H1 (cell line): ENCODE data around the gene FRS2. TPM values are rescaled to one million over a fixed set of nuclear protein-coding genes. Genes with fewer than 3 reads are reported as not detected.

Experiments
- CTCF ChIA-PET: fragments of 300-600 bp; sonication (Branson Sonifier 250); formaldehyde crosslinking; loops from one replicate; lab custom pipeline; 2021; ENCODE audit not compliant: partially characterized antibody; lab: Charles Lee
- POLR2A ChIA-PET: fragments of 300-600 bp; sonication (Branson Sonifier 250); formaldehyde crosslinking; loops from one replicate; lab custom pipeline; 2021; ENCODE audit warnings: inconsistent platforms; ENCODE audit not compliant: partially characterized antibody; lab: Charles Lee
- DNase-seq, 2 experiments: peaks; one replicate each; pipeline versions ENCODE4 v3.0.0 to v3.0.0-alpha.2; 2010 to 2022; ENCODE audit warnings: low spot score in 2 of 2, low read depth in 1 of 2, mixed read lengths in 1 of 2
- FAIRE-seq: peaks from 2 replicates; lab custom pipeline; 2011; peaks lifted over from hg19 to GRCh38; lab: Jason Lieb, UNC
- H2AFZ ChIP-seq: 2 replicates; pipeline ENCODE4 v1.8.1; 2012; ENCODE audit warnings: low read length, inconsistent platforms
- H2AK5ac ChIP-seq: 2 replicates; pipeline ENCODE4 v1.6.1; 2013; ENCODE audit warnings: low read depth, low read length
- H2BK120ac ChIP-seq: replicated peaks from 2 replicates; pipeline ENCODE3; 2013; ENCODE audit warnings: low read depth, low read length, inconsistent platforms
- H2BK12ac ChIP-seq: 2 replicates; pipeline ENCODE4 v1.6.1; 2013; ENCODE audit warnings: low read depth, low read length
- H2BK15ac ChIP-seq: 2 replicates; pipeline ENCODE4 v1.6.1; 2013; ENCODE audit warnings: low read length
- H2BK20ac ChIP-seq: 2 replicates; pipeline ENCODE4 v1.6.1; 2013; ENCODE audit warnings: low read length
- H2BK5ac ChIP-seq: 2 replicates; pipeline ENCODE4 v1.6.1; 2013; ENCODE audit warnings: low read depth, low read length
- H3K14ac ChIP-seq: 2 replicates; pipeline ENCODE4 v1.6.1; 2013; ENCODE audit warnings: inconsistent platforms; ENCODE audit not compliant: insufficient read length
- H3K18ac ChIP-seq: 2 replicates; pipeline ENCODE4 v1.6.1; 2013; ENCODE audit warnings: low read length; ENCODE audit errors: extremely low read depth
- H3K23ac ChIP-seq: 2 replicates; pipeline ENCODE4 v1.6.1; 2013; ENCODE audit warnings: inconsistent platforms; ENCODE audit not compliant: insufficient read length
- H3K23me2 ChIP-seq: 2 replicates; pipeline ENCODE4 v1.6.1; 2013; ENCODE audit warnings: low read depth, low read length
- H3K27ac ChIP-seq: 2 replicates; pipeline ENCODE4 v1.6.1; 2011; ENCODE audit warnings: low read depth, low read length, inconsistent platforms
- H3K27me3 ChIP-seq, 4 experiments: replicated peaks in 1 of 4; 1 replicate in 1 of 4; 2 replicates in 3 of 4; pipeline versions ENCODE4 v1.6.1 to v1.8.1; 2011 to 2013; ENCODE audit warnings: low read length in 3 of 4, mild to moderate bottlenecking in 3 of 4, inconsistent platforms in 2 of 4, mixed read lengths in 2 of 4, moderate library complexity in 1 of 4; ENCODE audit not compliant: control insufficient read depth in 3 of 4, insufficient read depth in 3 of 4; ENCODE audit errors: extremely low read depth in 1 of 4
- H3K36me3 ChIP-seq, 4 experiments: 2 replicates each; pipeline versions ENCODE4 v1.6.1 to v1.8.1; 2011 to 2013; ENCODE audit warnings: mild to moderate bottlenecking in 4 of 4, low read length in 3 of 4, moderate library complexity in 2 of 4, control low read depth in 1 of 4, inconsistent platforms in 1 of 4; ENCODE audit not compliant: insufficient read depth in 4 of 4, control insufficient read depth in 2 of 4
- H3K4ac ChIP-seq: replicated peaks from 2 replicates; pipeline ENCODE3; 2013; ENCODE audit warnings: low read length, low read depth, mixed read lengths, inconsistent platforms; ENCODE audit not compliant: insufficient read length
- H3K4me1 ChIP-seq, 4 experiments: replicated peaks in 1 of 4; 1 replicate in 1 of 4; 2 replicates in 3 of 4; pipeline versions ENCODE4 v1.6.1 to v1.8.1; 2011 to 2013; ENCODE audit warnings: low read length in 3 of 4, inconsistent platforms in 2 of 4, mixed read lengths in 1 of 4; ENCODE audit not compliant: insufficient read depth in 4 of 4, control insufficient read depth in 3 of 4
- H3K4me2 ChIP-seq, 2 experiments: 2 replicates each; pipeline versions ENCODE4 v1.6.1 to v1.8.1; 2011 to 2013; ENCODE audit warnings: low read depth in 2 of 2, low read length in 2 of 2, control low read depth in 1 of 2, inconsistent platforms in 1 of 2, mild to moderate bottlenecking in 1 of 2; ENCODE audit not compliant: insufficient read depth in 1 of 2
- H3K4me3 ChIP-seq, 4 experiments: fragments of 200-600, 300-600 bp in 1 of 4; sonication (generic), shearing (Covaris generic), sonication (Bioruptor Twin) in 1 of 4; 2 replicates each; pipeline versions ENCODE4 v1.5.1 to v1.8.1; 2011 to 2016; ENCODE audit warnings: low read length in 4 of 4, low read depth in 3 of 4, control low read depth in 2 of 4, inconsistent platforms in 2 of 4, mild to moderate bottlenecking in 2 of 4, mixed read lengths in 1 of 4, moderate library complexity in 1 of 4; ENCODE audit not compliant: insufficient read depth in 2 of 4; ENCODE audit errors: extremely low read depth in 1 of 4
- H3K56ac ChIP-seq: replicated peaks from 2 replicates; pipeline ENCODE3; 2013; ENCODE audit warnings: low read depth, mild to moderate bottlenecking, mixed read lengths, low read length, inconsistent platforms; ENCODE audit not compliant: insufficient read length
- H3K79me1 ChIP-seq: 2 replicates; pipeline ENCODE4 v1.6.1; 2013; ENCODE audit warnings: low read depth, low read length, control low read depth
- H3K79me2 ChIP-seq, 2 experiments: 2 replicates each; pipeline versions ENCODE4 v1.6.1 to v1.8.1; 2012 to 2013; ENCODE audit warnings: low read length in 2 of 2, mild to moderate bottlenecking in 2 of 2, inconsistent platforms in 1 of 2; ENCODE audit not compliant: insufficient read depth in 2 of 2, control insufficient read depth in 1 of 2
- H3K9ac ChIP-seq, 4 experiments: replicated peaks in 1 of 4; 1 replicate in 1 of 4; 2 replicates in 3 of 4; pipeline versions ENCODE4 v1.6.1 to v1.8.1; 2011 to 2013; ENCODE audit warnings: low read depth in 3 of 4, low read length in 3 of 4, control low read depth in 2 of 4, mild to moderate bottlenecking in 2 of 4, moderate library complexity in 2 of 4, inconsistent platforms in 1 of 4; ENCODE audit errors: extremely low read depth in 1 of 4
- H3K9me3 ChIP-seq, 2 experiments: 2 replicates each; pipeline versions ENCODE4 v1.6.1 to v1.8.1; 2012 to 2013; ENCODE audit warnings: mild to moderate bottlenecking in 2 of 2, moderate library complexity in 2 of 2, control low read depth in 1 of 2, inconsistent platforms in 1 of 2, low read depth in 1 of 2, low read length in 1 of 2, mixed read lengths in 1 of 2; ENCODE audit not compliant: insufficient read depth in 2 of 2
- H4K20me1 ChIP-seq, 2 experiments: replicated peaks in 1 of 2; 2 replicates each; pipeline versions ENCODE3 to v1.8.1; 2011 to 2013; ENCODE audit warnings: inconsistent platforms in 2 of 2, low read length in 2 of 2, mild to moderate bottlenecking in 1 of 2; ENCODE audit not compliant: insufficient read depth in 2 of 2, control insufficient read depth in 1 of 2
- H4K5ac ChIP-seq: 2 replicates; pipeline ENCODE4 v1.6.1; 2013; ENCODE audit warnings: low read length, low read depth, mixed read lengths, inconsistent platforms; ENCODE audit not compliant: insufficient read length
- H4K8ac ChIP-seq: 2 replicates; pipeline ENCODE4 v1.8.0; 2013; ENCODE audit warnings: mild to moderate bottlenecking, moderate library complexity, low read length, inconsistent platforms; ENCODE audit not compliant: insufficient read depth; ENCODE audit errors: extremely low read depth
- H4K91ac ChIP-seq: replicated peaks from 2 replicates; pipeline ENCODE3; 2013; ENCODE audit warnings: low read length, mixed read lengths, inconsistent platforms; ENCODE audit not compliant: insufficient read length
- WGBS, 2 experiments: shearing (Covaris generic) in 1 of 2; methylation state at CpG; one replicate each; pipeline versions ENCODE4 v1.1.6 to v1.1.7; 2013 to 2015; ENCODE audit warnings: low lambda C conversion rate in 2 of 2, mixed read lengths in 2 of 2, inconsistent platforms in 1 of 2, low coverage in 1 of 2, missing lambda C conversion rate in 1 of 2; ENCODE audit not compliant: insufficient replicate concordance in 2 of 2, insufficient coverage in 1 of 2, insufficient read length in 1 of 2; ENCODE audit errors: extremely low coverage in 1 of 2, missing lambda C conversion rate in 1 of 2; 5-methylcytosine and 5-hydroxymethylcytosine counted together
- polyA plus RNA-seq, 7 experiments: library from polyadenylated mRNA; depleted of rRNA in 3 of 7; stranded (reverse) in 5 of 7; unstranded in 2 of 7; fragments of >200 nt in 5 of 7; fragments of 200-250 nt in 2 of 7; gene quantifications; 1 replicate in 5 of 7; 2 replicates in 1 of 7; 4 replicates in 1 of 7; pipeline versions ENCODE4 v1.2.1 to v1.2.3, GENCODE V29; 2011 to 2013; ENCODE audit warnings: missing spikeins in 2 of 7, mixed read lengths in 2 of 7
- total RNA-seq: library from RNA; stranded (reverse); fragmentation: NEBNext Ultra II Directional; extraction: Animal tissue kit (Norgen Biotek cat#: 25700); gene quantifications from 2 replicates; pipeline ENCODE4 v1.2.1, GENCODE V29; 2021

Gene FRS2
- total and polyA plus RNA-seq, 2 of the 8 experiments (the other 6 are each of a cell fraction or from before 2014, with no cell fraction given): 10.3 to 35.8 TPM

DNA sequence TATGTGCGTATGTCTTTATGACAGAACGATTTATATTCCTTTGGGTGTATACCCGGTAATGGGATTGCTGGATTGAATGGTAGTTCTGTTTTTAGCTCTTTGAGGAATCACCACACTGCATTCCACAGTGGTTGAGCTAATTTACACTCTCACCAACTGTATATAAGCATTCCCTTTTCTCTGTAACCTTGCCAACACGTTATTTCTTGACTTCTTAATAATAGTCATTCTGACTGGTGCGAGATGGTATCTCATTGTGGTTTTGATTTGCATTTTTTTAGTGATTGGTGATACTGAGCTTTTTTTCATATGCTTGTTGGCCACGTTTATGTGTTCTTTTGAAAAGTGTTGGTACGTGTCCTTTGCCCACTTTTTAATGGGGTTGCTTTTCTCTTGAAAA, 49.7 kb downstream of the FRS2 start:
- no peak for FAIRE-seq
- H3K4ac ChIP-seq: no peak overlapping the region
- no peak overlapping the region for H2AK5ac ChIP-seq
- H3K4me2 ChIP-seq: no peak overlapping the region
- no peak for DNase-seq
- peaks cover 4% of the 10 kb centered on the region for H3K79me1 ChIP-seq
- no peak overlapping the region for H3K4me3 ChIP-seq
- H4K5ac ChIP-seq: no peak overlapping the region
- 84% methylated on average over 7 of the region's 7 CpGs; no CpG with 5 or more reads in 1 of the 2 experiments for WGBS, 2 experiments
- H3K27me3 ChIP-seq: no peaks in the 10 kb centered on the region
- H3K9me3 ChIP-seq: no peaks in the 10 kb centered on the region
- CTCF ChIA-PET: interaction anchor here (2.7 kb wide), 1 partner anchor 17 kb away, joined by 8 read pairs; no protein-coding TSS in a partner anchor
- H4K8ac ChIP-seq: no peak overlapping the region
- peaks cover 3 to 13% of the 10 kb centered on the region in 2 experiments for H4K20me1 ChIP-seq
- H2BK12ac ChIP-seq: no peak overlapping the region
- no peak overlapping the region for H3K18ac ChIP-seq
- H3K14ac ChIP-seq: no peak overlapping the region
- peaks cover 0 to 2% (median 0%) of the 10 kb centered on the region in 4 experiments; a peak in 1 of 7 replicates for H3K4me1 ChIP-seq
- H2BK120ac ChIP-seq: no peak overlapping the region
- H2BK20ac ChIP-seq: no peak overlapping the region
- no peak overlapping the region for H4K91ac ChIP-seq
- POLR2A ChIA-PET: interaction anchor here (0.8 kb wide), 1 partner anchor 11 kb away, joined by 3 read pairs; no protein-coding TSS in a partner anchor
- H3K36me3 ChIP-seq: no peaks in the 10 kb centered on the region
- no peak overlapping the region for H3K56ac ChIP-seq
- H3K23ac ChIP-seq: no peak overlapping the region
- H2AFZ ChIP-seq: no peak overlapping the region
- no peak overlapping the region for H3K27ac ChIP-seq
- H2BK5ac ChIP-seq: no peak overlapping the region
- H3K79me2 ChIP-seq: peaks cover 2 to 95% of the 10 kb centered on the region in 2 experiments
- no peak overlapping the region for H2BK15ac ChIP-seq
- no peak overlapping the region for H3K9ac ChIP-seq
- H3K23me2 ChIP-seq: no peaks in the 10 kb centered on the region
